Osteoblast (primary cell): ENCODE data around the gene PHLDA1. TPM values are rescaled to one million over a fixed set of nuclear protein-coding genes. Genes with fewer than 3 reads are reported as not detected.

Experiments used
- DNase-seq: peaks from one replicate; pipeline ENCODE4 v3.0.0; 2011; ENCODE audit warnings: low spot score, mixed read lengths; ENCODE audit not compliant: insufficient read length; ENCODE audit errors: missing footprints
- H2AFZ ChIP-seq: 2 replicates; pipeline ENCODE4 v1.6.0; 2011; ENCODE audit warnings: mild to moderate bottlenecking, low read length
- H3K27ac ChIP-seq: 2 replicates; pipeline ENCODE4 v1.5.1; 2011; ENCODE audit warnings: mild to moderate bottlenecking, low read depth, low read length, moderate library complexity
- H3K27me3 ChIP-seq: 2 replicates; pipeline ENCODE4 v1.6.0; 2012; ENCODE audit warnings: mild to moderate bottlenecking, control low read depth, inconsistent platforms, low read length, moderate library complexity; ENCODE audit not compliant: insufficient read depth
- H3K36me3 ChIP-seq: 2 replicates; pipeline ENCODE4 v1.5.1; 2011; ENCODE audit warnings: mild to moderate bottlenecking, low read length, control low read depth, moderate library complexity; ENCODE audit not compliant: insufficient read depth
- H3K4me1 ChIP-seq: 2 replicates; pipeline ENCODE4 v1.5.1; 2011; ENCODE audit warnings: mild to moderate bottlenecking, low read length, control low read depth, moderate library complexity; ENCODE audit not compliant: insufficient read depth
- H3K4me2 ChIP-seq: 2 replicates; pipeline ENCODE4 v1.6.0; 2011; ENCODE audit warnings: mild to moderate bottlenecking, low read length; ENCODE audit not compliant: insufficient read depth
- H3K4me3 ChIP-seq: fragments of 200-600 bp; sonication (generic); 3 replicates; pipeline ENCODE4 v1.5.1; 2012; ENCODE audit warnings: mild to moderate bottlenecking, low read length, inconsistent platforms; ENCODE audit not compliant: insufficient read depth
- H3K79me2 ChIP-seq: 2 replicates; pipeline ENCODE4 v1.6.0; 2012; ENCODE audit warnings: mild to moderate bottlenecking, low read length, control low read depth, inconsistent platforms; ENCODE audit not compliant: insufficient read depth
- H3K9me3 ChIP-seq: 2 replicates; pipeline ENCODE4 v1.5.1; 2011; ENCODE audit warnings: low read depth, low read length, control low read depth
- H4K20me1 ChIP-seq: 2 replicates; pipeline ENCODE4 v1.6.0; 2012; ENCODE audit warnings: mild to moderate bottlenecking, low read length, control low read depth; ENCODE audit not compliant: insufficient read depth
- total RNA-seq: library from RNA; depleted of rRNA; stranded (reverse); fragments of >200 nt; gene quantifications from 2 replicates; pipeline ENCODE4 v1.2.3, GENCODE V29; 2012
- TF ChIP-seq, protein P1 (sequence below): IDR thresholded peaks from 2 replicates; pipeline ENCODE4 v1.5.1; 2011; ENCODE audit warnings: mild to moderate bottlenecking, low read depth, low read length, moderate library complexity; ENCODE audit errors: extremely low read depth

PHLDA1 gene
- total RNA-seq, 1 donor: 111 TPM

DNA sequence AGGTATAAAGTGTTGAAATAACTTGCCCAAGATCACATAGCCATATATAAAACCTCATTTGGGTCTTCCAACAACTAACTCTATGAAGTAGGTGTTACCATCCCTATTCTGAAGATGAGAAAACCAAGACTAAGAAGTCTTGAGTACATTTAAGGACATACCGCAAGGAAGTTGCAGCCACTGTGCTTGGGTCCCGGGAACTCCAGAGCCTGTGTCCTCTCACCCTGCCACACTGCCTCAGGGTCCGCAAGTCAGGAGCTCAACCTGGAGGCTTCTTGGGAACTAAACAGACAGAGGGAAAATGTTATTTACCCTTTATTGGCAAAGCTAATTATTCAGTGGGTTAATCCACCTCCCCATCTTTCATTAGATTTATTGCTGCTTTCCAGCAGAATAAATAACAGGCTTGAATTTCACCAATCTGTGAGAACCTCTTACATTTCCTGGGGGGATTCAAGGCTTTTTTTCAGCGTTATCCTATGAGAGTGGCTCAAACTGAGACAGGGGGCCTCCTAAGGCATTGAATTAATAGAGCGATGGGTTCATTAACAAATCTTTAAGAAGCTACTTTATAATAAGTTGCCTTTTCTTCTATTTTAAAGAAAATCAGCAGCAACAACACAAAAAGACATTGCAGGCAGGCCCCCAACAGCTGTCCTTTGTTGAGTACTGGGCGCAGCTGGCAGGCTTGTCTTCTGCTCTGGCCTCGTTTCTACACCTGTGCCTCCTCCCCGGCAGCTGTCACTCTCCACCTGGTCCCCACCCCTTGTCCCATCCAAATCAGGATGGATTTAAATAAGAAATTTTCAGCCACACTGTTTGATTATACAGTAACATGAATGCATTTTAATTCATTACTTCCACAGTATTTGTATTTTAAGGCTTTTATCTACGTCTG lies 25.3 kb downstream of the PHLDA1 start:
- H3K4me2 ChIP-seq: no peak overlapping the region
- no peaks in the 10 kb centered on the region for H3K79me2 ChIP-seq
- H3K4me1 ChIP-seq: peaks cover 8% of the 10 kb centered on the region
- no peaks in the 10 kb centered on the region for H3K9me3 ChIP-seq
- DNase-seq: no peak
- no peak overlapping the region for H3K27ac ChIP-seq
- H3K36me3 ChIP-seq: no peaks in the 10 kb centered on the region
- H3K27me3 ChIP-seq: no peaks in the 10 kb centered on the region
- no peak overlapping the region for H3K4me3 ChIP-seq
- no peak overlapping the region for H2AFZ ChIP-seq
- H4K20me1 ChIP-seq: no peaks in the 10 kb centered on the region
- TF ChIP-seq, protein P1, sequence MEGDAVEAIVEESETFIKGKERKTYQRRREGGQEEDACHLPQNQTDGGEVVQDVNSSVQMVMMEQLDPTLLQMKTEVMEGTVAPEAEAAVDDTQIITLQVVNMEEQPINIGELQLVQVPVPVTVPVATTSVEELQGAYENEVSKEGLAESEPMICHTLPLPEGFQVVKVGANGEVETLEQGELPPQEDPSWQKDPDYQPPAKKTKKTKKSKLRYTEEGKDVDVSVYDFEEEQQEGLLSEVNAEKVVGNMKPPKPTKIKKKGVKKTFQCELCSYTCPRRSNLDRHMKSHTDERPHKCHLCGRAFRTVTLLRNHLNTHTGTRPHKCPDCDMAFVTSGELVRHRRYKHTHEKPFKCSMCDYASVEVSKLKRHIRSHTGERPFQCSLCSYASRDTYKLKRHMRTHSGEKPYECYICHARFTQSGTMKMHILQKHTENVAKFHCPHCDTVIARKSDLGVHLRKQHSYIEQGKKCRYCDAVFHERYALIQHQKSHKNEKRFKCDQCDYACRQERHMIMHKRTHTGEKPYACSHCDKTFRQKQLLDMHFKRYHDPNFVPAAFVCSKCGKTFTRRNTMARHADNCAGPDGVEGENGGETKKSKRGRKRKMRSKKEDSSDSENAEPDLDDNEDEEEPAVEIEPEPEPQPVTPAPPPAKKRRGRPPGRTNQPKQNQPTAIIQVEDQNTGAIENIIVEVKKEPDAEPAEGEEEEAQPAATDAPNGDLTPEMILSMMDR: no peak

DNA sequence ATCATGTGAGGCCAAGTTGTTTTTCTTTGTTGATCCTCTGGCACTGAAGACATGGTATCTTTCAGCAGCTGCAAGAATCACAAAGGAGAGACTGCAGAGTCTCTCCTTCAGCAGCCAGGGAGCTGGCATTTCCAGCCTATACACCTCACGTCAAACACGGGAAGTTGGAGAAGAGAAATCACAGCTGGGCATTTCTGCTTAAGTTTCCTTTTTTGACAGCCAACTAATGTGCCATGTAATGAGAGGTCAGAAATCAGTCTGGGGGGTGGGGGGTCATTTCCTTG lies 28.3 kb downstream of the PHLDA1 start:
- Histone ChIP-seq H3K4me2 (no peak overlapping the region), H3K36me3 (no peaks in the 10 kb centered on the region), H3K27me3 (no peaks in the 10 kb centered on the region), H3K9me3 (no peaks in the 10 kb centered on the region), H2AFZ (peak overlapping the region; percentile 40), H3K27ac (no peak overlapping the region), H3K4me3 (no peak overlapping the region), H3K79me2 (no peaks in the 10 kb centered on the region), H3K4me1 (peaks cover 13% of the 10 kb centered on the region), H4K20me1 (no peaks in the 10 kb centered on the region)
- DNase-seq: no peak
- TF ChIP-seq, protein P1: no peak

DNA sequence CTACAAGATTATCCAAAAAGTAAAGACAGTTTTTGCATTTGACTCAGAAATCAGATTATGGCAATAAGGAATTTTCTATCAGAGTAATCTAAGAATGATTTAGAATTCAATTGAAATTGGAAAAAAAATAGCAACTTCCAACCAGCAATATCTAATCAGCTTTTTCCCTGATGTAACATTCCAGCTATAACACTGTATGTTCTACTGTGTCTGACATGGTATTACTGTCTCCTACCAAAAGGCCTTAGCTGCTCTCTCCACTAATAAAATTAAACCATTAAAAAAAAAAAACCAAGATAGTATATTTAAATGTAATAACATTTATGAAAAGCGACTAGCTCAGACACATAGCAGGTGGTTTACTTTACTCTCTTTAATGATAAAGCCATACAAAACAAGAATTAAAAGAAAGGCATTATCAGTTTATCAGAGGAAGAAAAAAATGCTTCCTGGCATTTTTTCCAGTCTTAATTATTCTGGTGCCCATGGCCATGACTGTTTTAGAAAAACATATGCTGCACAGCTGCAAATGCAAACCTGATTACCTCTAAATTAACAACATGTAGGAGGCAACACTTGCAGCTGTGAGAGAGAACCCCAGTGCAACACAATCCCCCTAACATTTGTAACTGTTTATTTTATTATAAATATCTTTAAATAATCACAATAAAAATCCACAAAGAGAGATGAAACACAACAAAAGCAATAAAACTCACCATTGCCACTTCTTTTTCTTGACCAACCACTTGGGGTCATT lies 28.8 kb downstream of the PHLDA1 start:
- Histone ChIP-seq H3K79me2 (no peaks in the 10 kb centered on the region), H2AFZ (peak overlapping the region; percentile 40), H4K20me1 (no peaks in the 10 kb centered on the region), H3K4me1 (peaks cover 14% of the 10 kb centered on the region), H3K27ac (no peak overlapping the region), H3K27me3 (no peaks in the 10 kb centered on the region), H3K4me3 (no peak overlapping the region), H3K4me2 (no peak overlapping the region), H3K36me3 (no peaks in the 10 kb centered on the region), H3K9me3 (no peaks in the 10 kb centered on the region)
- no peak for DNase-seq
- TF ChIP-seq, protein P1: no peak
